ENCODE results near the gene PARN. TPM values are rescaled to one million over a fixed set of nuclear protein-coding genes. Genes with fewer than 3 reads are reported as not detected.
"Not testable (repeated sequence)": the region's sequence is repeated elsewhere in the genome, so short reads cannot be mapped to it uniquely, and the experiment has no call there.

The PARN gene
- total and polyA plus RNA-seq, 2 experiments from 2014 or later, result 35.0 to 35.4 TPM

- Histone ChIP-seq H3K4me1 (ENCODE audit: insufficient read depth) (no peaks in the 10 kb centered on the region), H3K79me2 (ENCODE audit: insufficient read depth) (no peaks in the 10 kb centered on the region), H3K36me3 (ENCODE audit: low read depth) (peaks cover 21% of the 10 kb centered on the region; the same call in 1 of the 2 replicates), H2AFZ (no peak overlapping the region), H3F3A (ENCODE audit: insufficient read depth) (no peaks in the 10 kb centered on the region), H3K4me3 (no peak overlapping the region), H3K4me2 (ENCODE audit: unreplicated experiment) (no peak overlapping the region), H4K20me1 (ENCODE audit: insufficient read depth) (no peaks in the 10 kb centered on the region), H3K27ac (no peak overlapping the region), H3K9me2 (ENCODE audit: insufficient read depth) (no peaks in the 10 kb centered on the region), H3K27me3 (replicated peaks; ENCODE audit: insufficient read depth) (no peaks in the 10 kb centered on the region), H3K9me3 (ENCODE audit: low read depth) (no peaks in the 10 kb centered on the region), H3K9ac (no peak overlapping the region)
- DNase-seq, result no peak
- WGBS, 2 experiments (ENCODE audit: low coverage in 1 of 2, low lambda C conversion rate in 2 of 2, missing lambda C conversion rate in 2 of 2), result 97 to 99% methylated on average over 3 of the region's 3 CpGs
- no peak for TF ChIP-seq EZH2 (IDR thresholded peaks at IDR 0.05; ENCODE audit: insufficient read depth, poor library complexity, severe bottlenecking)
- TF ChIP-seq EZH2phosphoT487 (IDR thresholded peaks at IDR 0.05; ENCODE audit: insufficient read depth, low read depth), result no peak
- in situ Hi-C loops (cut with MboI), result no loop called here
Measured at GRCh38 chr16:14576069-14576468, 54.0 kb downstream of the PARN start.

DNA sequence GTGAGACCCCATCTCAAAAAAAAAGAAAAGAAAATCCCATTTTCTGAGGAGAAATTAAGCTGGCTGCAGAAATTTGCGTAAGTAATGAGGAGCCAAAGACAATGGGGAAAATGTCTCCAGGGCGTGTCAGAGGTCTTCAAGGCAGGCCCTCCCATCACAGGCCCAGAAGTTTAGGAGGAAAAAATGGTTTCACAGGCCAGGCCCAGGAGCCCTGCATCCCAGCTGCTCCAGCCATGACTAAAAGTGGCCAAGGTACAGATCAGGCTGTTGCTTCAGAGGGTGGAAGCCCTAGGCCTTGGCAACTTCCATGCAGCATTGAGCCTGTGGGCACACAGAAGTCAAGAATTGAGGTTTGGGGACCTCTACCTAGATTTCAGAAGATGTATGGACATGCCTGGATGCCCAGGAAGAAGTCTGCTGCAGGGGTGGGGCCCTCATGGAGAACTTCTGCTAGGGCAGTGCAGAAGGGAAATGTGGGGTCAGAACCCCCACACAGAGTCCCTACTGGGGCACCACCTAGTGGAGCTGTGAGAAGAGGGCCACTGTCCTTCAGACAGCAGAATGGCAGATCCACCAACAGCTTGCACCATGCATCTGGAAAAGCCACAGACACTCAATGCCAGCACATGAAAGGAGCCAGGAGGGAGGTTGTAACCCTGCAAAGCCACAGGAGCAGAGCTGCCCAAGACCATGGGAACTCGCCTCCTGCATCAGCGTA lies 55.2 kb downstream of the PARN start:
- H3K36me3 ChIP-seq (ENCODE audit: low read depth), result peaks cover 10% of the 10 kb centered on the region; the same call in 1 of the 2 replicates
- not testable (repeated sequence) for H2AFZ ChIP-seq

GRCh38 chr16:14572535-14572934 lies 57.5 kb downstream of the PARN start:
- Histone ChIP-seq H2AFZ (no peak overlapping the region), H3K9ac (no peak overlapping the region), H3K36me3 (ENCODE audit: low read depth) (no peaks in the 10 kb centered on the region), H4K20me1 (ENCODE audit: insufficient read depth) (no peaks in the 10 kb centered on the region), H3K4me3 (no peak overlapping the region), H3K9me2 (ENCODE audit: insufficient read depth) (no peaks in the 10 kb centered on the region), H3K4me2 (ENCODE audit: unreplicated experiment) (no peak overlapping the region), H3K27me3 (replicated peaks; ENCODE audit: insufficient read depth) (no peaks in the 10 kb centered on the region), H3K27ac (no peak overlapping the region), H3F3A (ENCODE audit: insufficient read depth) (no peaks in the 10 kb centered on the region), H3K9me3 (ENCODE audit: low read depth) (no peaks in the 10 kb centered on the region), H3K4me1 (ENCODE audit: insufficient read depth) (no peaks in the 10 kb centered on the region), H3K79me2 (ENCODE audit: insufficient read depth) (no peaks in the 10 kb centered on the region)
- DNase-seq, result no peak
- in situ Hi-C loops (cut with MboI), result no loop called here
- 91 to 94% methylated on average over 2 of the region's 2 CpGs for WGBS, 2 experiments (ENCODE audit: low coverage in 1 of 2, low lambda C conversion rate in 2 of 2, missing lambda C conversion rate in 2 of 2)
- no peak for TF ChIP-seq EZH2phosphoT487 (IDR thresholded peaks at IDR 0.05; ENCODE audit: insufficient read depth, low read depth)
- TF ChIP-seq EZH2 (IDR thresholded peaks at IDR 0.05; ENCODE audit: insufficient read depth, poor library complexity, severe bottlenecking), result no peak

More for the DNA sequence above, 55.2 kb downstream of the PARN start:
- H3K4me2 ChIP-seq (ENCODE audit: unreplicated experiment); H3K9ac ChIP-seq; H3K79me2 ChIP-seq (ENCODE audit: insufficient read depth); H3K27me3 ChIP-seq (replicated peaks; ENCODE audit: insufficient read depth); in situ Hi-C loops (cut with MboI); H3K4me3 ChIP-seq; H3K9me2 ChIP-seq (ENCODE audit: insufficient read depth); H3K4me1 ChIP-seq (ENCODE audit: insufficient read depth); H3F3A ChIP-seq (ENCODE audit: insufficient read depth); H3K9me3 ChIP-seq (ENCODE audit: low read depth); H4K20me1 ChIP-seq (ENCODE audit: insufficient read depth); DNase-seq; H3K27ac ChIP-seq: not testable (repeated sequence)
- 92 to 97% methylated on average over 4 of the region's 4 CpGs for WGBS, 2 experiments (ENCODE audit: low coverage in 1 of 2, low lambda C conversion rate in 2 of 2, missing lambda C conversion rate in 2 of 2)

DNA sequence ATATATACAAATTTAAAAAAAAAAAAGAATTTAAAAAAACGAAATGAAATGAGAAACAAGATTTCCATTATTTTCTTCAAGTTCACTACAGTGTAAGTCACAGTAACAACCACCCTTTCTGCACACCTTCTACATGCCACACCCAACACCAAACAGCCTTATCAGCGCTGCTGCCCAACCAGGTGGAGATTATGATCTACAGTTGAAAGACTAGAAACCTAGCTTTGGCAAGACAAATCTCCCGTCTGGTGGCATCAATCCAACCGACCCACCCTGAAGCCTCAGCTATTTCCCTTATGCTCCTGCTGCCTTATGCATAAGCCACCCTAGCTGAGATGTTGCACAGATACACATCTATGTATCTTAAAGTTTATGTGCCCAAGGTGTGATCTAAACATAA lies 60.8 kb downstream of the PARN start:
- TF ChIP-seq EZH2 (IDR thresholded peaks at IDR 0.05; ENCODE audit: insufficient read depth, poor library complexity, severe bottlenecking) (no peak), EZH2phosphoT487 (IDR thresholded peaks at IDR 0.05; ENCODE audit: insufficient read depth, low read depth) (no peak)
- WGBS, 2 experiments (ENCODE audit: low coverage in 1 of 2, low lambda C conversion rate in 2 of 2, missing lambda C conversion rate in 2 of 2), result 78 to 83% methylated on average over 4 of the region's 4 CpGs

More for the DNA sequence above, 60.8 kb downstream of the PARN start:
- Histone ChIP-seq H3K4me3 (no peak overlapping the region), H3K27me3 (replicated peaks; ENCODE audit: insufficient read depth) (no peaks in the 10 kb centered on the region), H3F3A (ENCODE audit: insufficient read depth) (peaks cover 7% of the 10 kb centered on the region; the same call in 1 of the 2 replicates), H3K79me2 (ENCODE audit: insufficient read depth) (no peaks in the 10 kb centered on the region), H3K4me1 (ENCODE audit: insufficient read depth) (peaks cover 8% of the 10 kb centered on the region; the same call in 1 of the 2 replicates), H3K9me3 (ENCODE audit: low read depth) (no peaks in the 10 kb centered on the region), H3K4me2 (ENCODE audit: unreplicated experiment) (no peak overlapping the region), H3K9ac (no peak overlapping the region), H3K9me2 (ENCODE audit: insufficient read depth) (no peaks in the 10 kb centered on the region), H2AFZ (no peak overlapping the region), H4K20me1 (ENCODE audit: insufficient read depth) (no peaks in the 10 kb centered on the region), H3K27ac (no peak overlapping the region), H3K36me3 (ENCODE audit: low read depth) (no peaks in the 10 kb centered on the region)
- DNase-seq, result no peak
- in situ Hi-C loops (cut with MboI), result no loop called here
